H9 (cell line): ENCODE data around the gene LHX1. TPM values are rescaled to one million over a fixed set of nuclear protein-coding genes. Genes with fewer than 3 reads are reported as not detected.

ENCODE experiments used
- DNase-seq: peaks from one replicate; pipeline ENCODE4 v3.0.0-alpha.2; 2017
- H2AFZ ChIP-seq: one replicate; pipeline ENCODE4 v1.6.1; 2013; ENCODE audit warnings: mild to moderate bottlenecking, low read length, control low read depth, moderate library complexity
- H2AK5ac ChIP-seq: 2 replicates; pipeline ENCODE4 v1.6.1; 2013; ENCODE audit warnings: low read length, control low read depth, mixed read lengths; ENCODE audit not compliant: insufficient read length
- H2BK120ac ChIP-seq: one replicate; pipeline ENCODE4 v1.6.1; 2013; ENCODE audit warnings: low read depth, mild to moderate bottlenecking, low read length, control low read depth, inconsistent platforms; ENCODE audit not compliant: poor library complexity, severe bottlenecking
- H2BK12ac ChIP-seq: 2 replicates; pipeline ENCODE4 v1.6.1; 2013; ENCODE audit warnings: low read length, control low read depth, mixed read lengths, low read depth; ENCODE audit not compliant: insufficient read length
- H2BK15ac ChIP-seq: 2 replicates; pipeline ENCODE4 v1.6.1; 2013; ENCODE audit warnings: low read depth, low read length, control low read depth
- H2BK20ac ChIP-seq: one replicate; pipeline ENCODE4 v1.6.1; 2013; ENCODE audit warnings: low read depth, mild to moderate bottlenecking, low read length, control low read depth, inconsistent platforms; ENCODE audit not compliant: poor library complexity, severe bottlenecking
- H2BK5ac ChIP-seq: 2 replicates; pipeline ENCODE4 v1.6.1; 2013; ENCODE audit warnings: low read length, control low read depth, mixed read lengths; ENCODE audit not compliant: insufficient read length
- H3K14ac ChIP-seq: 2 replicates; pipeline ENCODE4 v1.6.1; 2013; ENCODE audit warnings: low read length, control low read depth; ENCODE audit not compliant: insufficient read depth
- H3K18ac ChIP-seq: 2 replicates; pipeline ENCODE4 v1.6.1; 2013; ENCODE audit warnings: low read depth, mild to moderate bottlenecking, mixed read lengths, low read length, control low read depth; ENCODE audit not compliant: insufficient read length
- H3K23ac ChIP-seq: 2 replicates; pipeline ENCODE4 v1.6.1; 2013; ENCODE audit warnings: low read length, control low read depth, mixed read lengths, low read depth; ENCODE audit not compliant: insufficient read length
- H3K23me2 ChIP-seq: 2 replicates; pipeline ENCODE4 v1.6.1; 2013; ENCODE audit warnings: low read depth, mild to moderate bottlenecking, mixed read lengths, low read length, control low read depth; ENCODE audit not compliant: insufficient read length, poor library complexity, severe bottlenecking
- H3K27ac ChIP-seq: 2 replicates; pipeline ENCODE4 v1.5.1; 2013; ENCODE audit warnings: low read length, control low read depth, mixed read lengths, low read depth; ENCODE audit not compliant: insufficient read length
- H3K27me3 ChIP-seq: 2 replicates; pipeline ENCODE4 v1.6.1; 2013; ENCODE audit warnings: low read length, control low read depth, inconsistent platforms; ENCODE audit not compliant: insufficient read depth
- H3K4ac ChIP-seq: 2 replicates; pipeline ENCODE4 v1.6.1; 2013; ENCODE audit warnings: low read depth, mild to moderate bottlenecking, control low read depth, inconsistent platforms, low read length, moderate library complexity
- H3K4me1 ChIP-seq: 2 replicates; pipeline ENCODE4 v1.6.1; 2013; ENCODE audit warnings: low read length, control low read depth, inconsistent platforms; ENCODE audit not compliant: insufficient read depth
- H3K4me2 ChIP-seq: 2 replicates; pipeline ENCODE4 v1.6.1; 2013; ENCODE audit warnings: low read length, control low read depth, mixed read lengths; ENCODE audit not compliant: insufficient read length, insufficient read depth
- H3K56ac ChIP-seq: 2 replicates; pipeline ENCODE4 v1.6.1; 2013; ENCODE audit warnings: low read depth, mild to moderate bottlenecking, mixed read lengths, low read length, control low read depth; ENCODE audit not compliant: insufficient read length
- H3K79me1 ChIP-seq: 2 replicates; pipeline ENCODE4 v1.6.1; 2013; ENCODE audit warnings: low read depth, mild to moderate bottlenecking, moderate library complexity, low read length, control low read depth, inconsistent platforms; ENCODE audit not compliant: insufficient read depth, poor library complexity, severe bottlenecking
- H3K79me2 ChIP-seq: 2 replicates; pipeline ENCODE4 v1.6.1; 2013; ENCODE audit warnings: low read length, control low read depth, inconsistent platforms; ENCODE audit not compliant: insufficient read depth
- H3K9ac ChIP-seq: 2 replicates; pipeline ENCODE4 v1.6.1; 2013; ENCODE audit warnings: low read length, control low read depth, mixed read lengths; ENCODE audit not compliant: insufficient read length; ENCODE audit errors: extremely low read depth
- H3K9me3 ChIP-seq: one replicate; pipeline ENCODE4 v1.6.1; 2013; ENCODE audit warnings: low read depth, low read length, inconsistent platforms; ENCODE audit not compliant: control insufficient read depth
- H3T11ph ChIP-seq: one replicate; pipeline ENCODE4 v1.6.1; 2013; ENCODE audit warnings: mild to moderate bottlenecking, low read length, control low read depth, inconsistent platforms
- H4K20me1 ChIP-seq: one replicate; pipeline ENCODE4 v1.6.1; 2013; ENCODE audit not compliant: control insufficient read depth, insufficient read length, insufficient read depth
- H4K5ac ChIP-seq: 2 replicates; pipeline ENCODE4 v1.6.1; 2013; ENCODE audit warnings: low read depth, mild to moderate bottlenecking, mixed read lengths, low read length, control low read depth; ENCODE audit not compliant: insufficient read length
- H4K8ac ChIP-seq: replicated peaks from 2 replicates; pipeline ENCODE4 v1.6.1; 2013; ENCODE audit warnings: low read length, control low read depth, mixed read lengths, low read depth; ENCODE audit not compliant: insufficient read length
- H4K91ac ChIP-seq: 2 replicates; pipeline ENCODE4 v1.6.1; 2013; ENCODE audit warnings: low read depth, mild to moderate bottlenecking, moderate library complexity, mixed read lengths, low read length, control low read depth; ENCODE audit not compliant: insufficient read length
- H3K27ac Mint-ChIP-seq, 3 experiments: 2 replicates in 2 of 3; 3 replicates in 1 of 3; pipeline ENCODE4 v1.8.0; 2020 to 2021; ENCODE audit warnings: mixed read lengths in 3 of 3, mild to moderate bottlenecking in 1 of 3, moderate library complexity in 1 of 3
- H3K27me3 Mint-ChIP-seq: 2 replicates; pipeline ENCODE4 v1.8.0; 2021; ENCODE audit warnings: low read depth, mild to moderate bottlenecking, moderate library complexity, mixed read lengths
- H3K36me3 Mint-ChIP-seq, 3 experiments: 2 replicates in 2 of 3; 3 replicates in 1 of 3; pipeline ENCODE4 v1.8.0; 2020 to 2021; ENCODE audit warnings: low read depth in 3 of 3, mixed read lengths in 3 of 3; ENCODE audit not compliant: insufficient read depth in 1 of 3
- H3K4me1 Mint-ChIP-seq, 2 experiments: 2 replicates each; pipeline ENCODE4 v1.8.0; 2020; ENCODE audit warnings: mixed read lengths in 2 of 2
- H3K4me3 Mint-ChIP-seq, 2 experiments: 2 replicates in 1 of 2; 3 replicates in 1 of 2; pipeline ENCODE4 v1.8.0; 2020 to 2021; ENCODE audit warnings: mild to moderate bottlenecking in 2 of 2, mixed read lengths in 2 of 2, moderate library complexity in 1 of 2
- H3K9me3 Mint-ChIP-seq, 2 experiments: 2 replicates in 1 of 2; 3 replicates in 1 of 2; pipeline ENCODE4 v1.8.0; 2020; ENCODE audit warnings: mild to moderate bottlenecking in 2 of 2, mixed read lengths in 2 of 2, moderate library complexity in 1 of 2
- WGBS: extraction: QIAGEN DNeasy Blood & Tissue Kit; methylation state at CpG from one replicate; pipeline ENCODE4 v1.1.7; 2013; ENCODE audit warnings: missing lambda C conversion rate, low lambda C conversion rate, mixed read lengths; ENCODE audit not compliant: insufficient read length; ENCODE audit errors: extremely low coverage; 5-methylcytosine and 5-hydroxymethylcytosine counted together
- total RNA-seq: library from RNA; stranded (reverse); gene quantifications from 2 replicates; pipeline ENCODE4 v1.2.1, GENCODE V29; 2021
- TF ChIP-seq, protein P1 (sequence below): fragments of 200-600 bp; sonication (generic); conservative IDR thresholded peaks from 3 replicates; pipeline ENCODE4 v1.8.0; 2021; ENCODE audit warnings: antibody characterized with exemption, mild to moderate bottlenecking

Gene LHX1
- total RNA-seq, 1 experiment from 2014 or later, result 0.22 TPM

GRCh38 chr17:36926226-36926625 is 11.0 kb upstream of the LHX1 start:
- Histone ChIP-seq H3K23me2 (no peaks in the 10 kb centered on the region), H3K4me1 (peaks cover 10% of the 10 kb centered on the region; the same call in 1 of the 2 replicates), H2BK20ac (no peak overlapping the region), H3K9ac (no peak overlapping the region), H3K23ac (no peak overlapping the region), H2BK15ac (no peak overlapping the region), H4K91ac (no peak overlapping the region), H3K27ac (no peak overlapping the region), H2AFZ (no peak overlapping the region), H3K4ac (no peak overlapping the region), H3K56ac (no peak overlapping the region), H3K27me3 (peaks cover 22% of the 10 kb centered on the region), H2BK120ac (no peak overlapping the region), H3K79me1 (no peaks in the 10 kb centered on the region), H2AK5ac (no peak overlapping the region), H3K14ac (no peak overlapping the region), H3K4me2 (no peak overlapping the region), H4K20me1 (no peaks in the 10 kb centered on the region), H2BK12ac (no peak overlapping the region), H3K9me3 (no peaks in the 10 kb centered on the region), H4K8ac (no peak overlapping the region), H3K18ac (no peak overlapping the region), H4K5ac (no peak overlapping the region), H3K79me2 (no peaks in the 10 kb centered on the region), H2BK5ac (no peak overlapping the region), H3T11ph (no peak overlapping the region)
- DNase-seq, result no peak
- Mint-ChIP-seq H3K27ac (no peak overlapping the region), H3K36me3 (no peaks in the 10 kb centered on the region), H3K27me3 (peaks cover 74% of the 10 kb centered on the region), H3K4me1 (peaks cover 40 to 68% of the 10 kb centered on the region in 2 experiments), H3K9me3 (peaks cover 0 to 4% of the 10 kb centered on the region in 2 experiments; a peak in 2 of 5 replicates), H3K4me3 (no peak overlapping the region)
- WGBS, result no CpG with 5 or more reads among the region's 3 CpGs
- TF ChIP-seq, protein P1, sequence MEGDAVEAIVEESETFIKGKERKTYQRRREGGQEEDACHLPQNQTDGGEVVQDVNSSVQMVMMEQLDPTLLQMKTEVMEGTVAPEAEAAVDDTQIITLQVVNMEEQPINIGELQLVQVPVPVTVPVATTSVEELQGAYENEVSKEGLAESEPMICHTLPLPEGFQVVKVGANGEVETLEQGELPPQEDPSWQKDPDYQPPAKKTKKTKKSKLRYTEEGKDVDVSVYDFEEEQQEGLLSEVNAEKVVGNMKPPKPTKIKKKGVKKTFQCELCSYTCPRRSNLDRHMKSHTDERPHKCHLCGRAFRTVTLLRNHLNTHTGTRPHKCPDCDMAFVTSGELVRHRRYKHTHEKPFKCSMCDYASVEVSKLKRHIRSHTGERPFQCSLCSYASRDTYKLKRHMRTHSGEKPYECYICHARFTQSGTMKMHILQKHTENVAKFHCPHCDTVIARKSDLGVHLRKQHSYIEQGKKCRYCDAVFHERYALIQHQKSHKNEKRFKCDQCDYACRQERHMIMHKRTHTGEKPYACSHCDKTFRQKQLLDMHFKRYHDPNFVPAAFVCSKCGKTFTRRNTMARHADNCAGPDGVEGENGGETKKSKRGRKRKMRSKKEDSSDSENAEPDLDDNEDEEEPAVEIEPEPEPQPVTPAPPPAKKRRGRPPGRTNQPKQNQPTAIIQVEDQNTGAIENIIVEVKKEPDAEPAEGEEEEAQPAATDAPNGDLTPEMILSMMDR, result no peak
